Measurements from ENCODE around the gene WRAP73.

WRAP73 gene

GRCh38 chr1:3644273-3644672 lies 5.6 kb downstream of the WRAP73 start:
- DNase-seq, result no peak

- no peak for DNase-seq
Measured at GRCh38 chr1:3642919-3643675, 6.8 kb downstream of the WRAP73 start.

DNA sequence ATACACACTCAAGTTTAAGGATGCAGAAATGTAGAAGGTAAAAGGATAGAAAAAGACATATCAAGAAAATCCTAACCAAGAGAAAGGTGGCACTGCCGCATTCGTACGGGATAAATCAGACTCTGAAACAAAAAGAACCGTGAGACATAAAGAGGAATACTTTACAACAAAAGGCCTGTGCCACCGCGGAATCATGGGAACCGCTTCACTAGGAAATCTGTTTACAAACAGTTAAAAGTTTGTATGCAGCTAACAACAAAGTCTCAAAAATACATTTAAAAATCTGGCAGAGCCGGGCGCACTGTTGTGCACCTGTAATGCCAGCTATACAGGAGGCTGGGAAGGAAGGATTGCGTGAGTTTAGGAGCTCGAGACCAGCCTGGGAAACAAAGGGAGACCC lies 8.1 kb downstream of the WRAP73 start:
- DNase-seq, result no peak

- no peak for DNase-seq
Measured at GRCh38 chr1:3641046-3641760, 8.7 kb downstream of the WRAP73 start.

DNA sequence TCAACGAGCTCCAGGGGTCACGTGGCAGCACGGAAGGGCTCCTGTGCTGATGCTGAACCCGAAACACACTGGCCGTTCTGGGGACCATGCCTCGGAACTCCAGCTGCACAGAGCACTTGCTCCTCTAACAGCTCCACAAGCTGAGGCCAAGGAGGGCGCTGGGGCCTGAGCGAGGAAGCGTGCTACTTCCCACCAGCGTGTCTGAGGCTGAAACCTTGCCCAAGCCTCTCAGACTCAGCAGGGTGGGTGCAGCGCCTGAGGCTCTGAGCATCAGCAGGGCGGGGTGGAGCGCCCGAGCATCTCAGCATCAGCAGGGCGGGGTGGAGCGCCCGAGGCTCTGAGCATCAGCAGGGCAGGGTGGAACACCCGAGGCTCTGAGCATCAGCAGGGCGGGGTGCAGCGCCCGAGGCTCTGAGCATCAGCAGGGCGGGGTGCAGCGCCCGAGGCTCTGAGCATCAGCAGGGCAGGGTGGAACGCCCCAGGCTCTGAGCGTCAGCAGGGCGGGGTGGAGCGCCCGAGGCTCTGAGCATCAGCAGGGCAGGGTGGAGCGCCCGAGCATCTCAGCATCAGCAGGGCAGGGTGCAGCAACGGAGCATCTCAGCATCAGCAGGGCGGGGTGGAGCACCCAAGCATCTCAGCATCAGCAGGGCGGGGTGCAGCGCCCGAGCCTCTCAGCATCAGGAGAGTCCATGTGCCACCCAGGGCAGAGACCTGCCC lies 9.6 kb downstream of the WRAP73 start:
- no peak for DNase-seq

- no peak for DNase-seq
Measured at GRCh38 chr1:3639397-3639911, 10.4 kb downstream of the WRAP73 start.

DNA sequence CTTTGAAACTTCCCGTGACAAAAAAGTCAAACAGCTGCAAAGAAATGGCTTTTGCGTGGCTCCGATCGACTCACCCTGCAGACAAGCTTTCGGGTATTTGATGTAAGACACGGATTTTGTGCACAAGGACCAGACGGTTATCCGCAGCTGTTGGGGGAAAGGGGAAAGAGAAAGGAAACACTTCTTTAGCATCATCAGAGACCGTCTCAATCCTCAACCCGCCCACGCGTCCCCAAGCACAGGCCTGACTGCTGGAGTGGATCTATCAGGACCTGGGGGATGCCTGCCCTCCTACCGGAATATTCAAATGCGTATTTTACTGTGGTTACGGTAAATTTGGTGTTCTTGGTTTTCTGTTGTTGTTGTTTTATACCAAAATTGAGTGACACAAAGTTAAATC lies 11.2 kb downstream of the WRAP73 start:
- no peak for DNase-seq

DNA sequence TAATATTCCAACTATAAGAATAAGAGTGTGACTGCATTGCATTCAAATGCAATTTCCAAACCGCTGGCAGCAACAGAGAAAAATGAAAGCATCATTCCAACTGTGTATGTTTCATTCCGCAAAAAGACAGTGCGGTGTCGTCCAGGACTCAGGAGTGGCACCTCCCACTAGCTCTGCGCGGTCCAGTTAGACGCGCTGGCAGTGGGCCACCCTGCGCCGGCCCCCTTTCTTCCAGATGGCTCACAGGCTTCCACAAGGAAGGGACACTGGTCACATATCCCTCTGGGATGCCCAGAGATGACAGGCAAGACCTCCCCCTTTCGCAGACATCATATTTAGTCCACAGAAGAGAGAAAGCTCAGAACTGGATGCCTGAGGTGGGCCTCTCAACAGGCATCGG lies 11.9 kb downstream of the WRAP73 start:
- DNase-seq, result no peak

GRCh38 chr1:3636531-3636930 lies 13.4 kb downstream of the WRAP73 start:
- no peak for DNase-seq

DNA sequence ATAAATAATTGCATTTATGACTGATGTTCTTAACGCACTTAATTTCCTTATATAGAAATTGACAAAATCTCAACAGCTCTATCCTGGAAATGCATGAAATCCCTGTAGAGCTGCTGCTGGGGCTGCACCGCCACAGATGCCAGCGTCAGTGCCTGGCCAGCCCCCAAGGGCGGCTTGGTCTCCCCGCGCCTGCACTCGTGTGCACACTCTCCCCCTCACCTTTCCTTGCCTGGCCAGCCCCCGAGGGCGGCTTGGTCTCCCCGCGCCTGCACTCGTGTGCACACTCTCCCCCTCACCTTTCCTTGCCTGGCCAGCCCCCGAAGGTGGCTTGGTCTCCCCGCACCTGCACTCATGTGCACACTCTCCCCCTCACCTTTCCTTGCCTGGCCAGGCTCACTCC lies 13.8 kb downstream of the WRAP73 start:
- DNase-seq, result no peak

GRCh38 chr1:3634059-3634800 lies 15.7 kb downstream of the WRAP73 start:
- no peak for DNase-seq

DNA sequence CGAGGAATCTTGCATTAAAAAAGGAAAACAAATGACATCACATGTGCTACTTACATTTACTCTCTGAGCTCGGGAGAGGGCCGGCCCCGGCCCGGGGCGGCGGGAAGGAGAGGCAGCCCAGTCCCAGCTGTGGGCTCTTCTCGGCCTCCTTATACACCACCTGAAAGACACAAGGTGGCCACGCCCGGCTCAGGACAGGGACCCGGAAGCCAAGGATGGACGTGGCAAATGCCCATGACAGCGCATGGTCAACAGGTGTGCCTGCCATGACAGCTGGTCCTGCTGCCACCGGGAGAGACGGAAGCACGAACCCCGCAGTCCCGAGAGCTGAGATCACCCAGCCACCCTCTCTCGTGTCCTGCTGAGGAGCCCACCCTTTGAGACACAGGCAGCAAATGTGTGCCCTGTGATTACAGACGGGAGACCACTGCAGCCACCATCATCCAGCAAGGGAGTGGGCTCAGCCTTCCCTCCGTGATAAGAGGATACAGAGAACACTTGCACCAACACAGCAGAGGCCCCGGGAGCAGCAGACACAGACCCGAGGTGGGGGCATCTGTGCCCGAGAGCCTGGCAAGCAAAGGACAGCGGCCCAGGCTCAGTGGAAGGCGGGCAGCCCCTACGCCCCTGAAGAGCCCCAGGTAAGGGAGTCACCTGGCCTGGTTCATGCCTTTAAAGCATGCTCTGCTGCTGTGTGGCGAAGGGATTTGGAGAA lies 16.4 kb downstream of the WRAP73 start:
- no peak for DNase-seq

DNA sequence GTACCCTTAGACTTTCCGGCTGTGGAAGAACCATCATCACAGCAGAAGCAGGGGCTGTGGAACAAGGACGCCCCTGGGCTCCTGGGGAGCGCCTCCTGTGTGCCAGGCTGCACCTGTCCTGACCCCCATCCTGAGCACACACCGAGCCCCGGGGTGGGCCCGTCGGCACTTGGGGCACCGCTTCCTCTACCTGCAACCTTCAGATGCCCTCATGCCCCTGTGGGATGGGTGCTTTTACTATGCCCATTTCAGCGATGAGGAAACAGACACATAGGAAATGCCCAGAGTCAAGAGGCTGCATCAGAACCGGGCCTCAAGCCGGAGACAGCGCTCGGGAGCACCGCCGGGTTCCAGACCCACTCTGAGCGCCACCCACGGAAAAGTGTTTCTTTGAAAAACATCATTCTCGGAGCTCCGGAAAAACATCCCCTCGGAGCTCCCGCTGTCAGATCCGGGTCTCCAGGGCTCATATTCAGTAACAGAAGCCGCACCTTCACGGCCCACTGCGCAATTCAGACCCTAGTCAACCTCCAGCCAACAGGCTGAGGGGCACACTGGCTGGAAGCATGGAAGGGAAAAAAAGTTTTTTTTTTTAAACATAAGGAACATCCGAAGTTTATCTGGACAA lies 17.1 kb downstream of the WRAP73 start:
- DNase-seq, result no peak

DNA sequence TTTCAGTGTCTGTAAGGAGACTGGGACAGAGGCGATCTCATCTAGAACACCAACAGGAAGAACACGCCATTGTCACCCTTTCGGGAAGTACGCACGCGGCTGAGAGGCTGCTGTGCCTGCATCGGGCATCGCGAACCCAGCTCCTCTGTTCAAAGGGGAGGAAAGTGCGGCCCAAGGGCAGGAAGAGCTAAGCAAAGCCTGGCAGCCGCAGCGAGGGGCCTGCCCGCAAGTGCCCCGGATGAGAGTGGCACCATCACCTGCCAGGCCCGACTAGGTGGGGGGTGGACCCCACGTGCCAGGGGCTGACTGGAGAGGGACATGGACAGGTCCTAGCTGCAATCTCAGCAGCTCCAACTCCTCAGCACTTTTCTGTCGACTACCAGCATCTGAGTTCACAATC lies 17.6 kb downstream of the WRAP73 start:
- no peak for DNase-seq

DNA sequence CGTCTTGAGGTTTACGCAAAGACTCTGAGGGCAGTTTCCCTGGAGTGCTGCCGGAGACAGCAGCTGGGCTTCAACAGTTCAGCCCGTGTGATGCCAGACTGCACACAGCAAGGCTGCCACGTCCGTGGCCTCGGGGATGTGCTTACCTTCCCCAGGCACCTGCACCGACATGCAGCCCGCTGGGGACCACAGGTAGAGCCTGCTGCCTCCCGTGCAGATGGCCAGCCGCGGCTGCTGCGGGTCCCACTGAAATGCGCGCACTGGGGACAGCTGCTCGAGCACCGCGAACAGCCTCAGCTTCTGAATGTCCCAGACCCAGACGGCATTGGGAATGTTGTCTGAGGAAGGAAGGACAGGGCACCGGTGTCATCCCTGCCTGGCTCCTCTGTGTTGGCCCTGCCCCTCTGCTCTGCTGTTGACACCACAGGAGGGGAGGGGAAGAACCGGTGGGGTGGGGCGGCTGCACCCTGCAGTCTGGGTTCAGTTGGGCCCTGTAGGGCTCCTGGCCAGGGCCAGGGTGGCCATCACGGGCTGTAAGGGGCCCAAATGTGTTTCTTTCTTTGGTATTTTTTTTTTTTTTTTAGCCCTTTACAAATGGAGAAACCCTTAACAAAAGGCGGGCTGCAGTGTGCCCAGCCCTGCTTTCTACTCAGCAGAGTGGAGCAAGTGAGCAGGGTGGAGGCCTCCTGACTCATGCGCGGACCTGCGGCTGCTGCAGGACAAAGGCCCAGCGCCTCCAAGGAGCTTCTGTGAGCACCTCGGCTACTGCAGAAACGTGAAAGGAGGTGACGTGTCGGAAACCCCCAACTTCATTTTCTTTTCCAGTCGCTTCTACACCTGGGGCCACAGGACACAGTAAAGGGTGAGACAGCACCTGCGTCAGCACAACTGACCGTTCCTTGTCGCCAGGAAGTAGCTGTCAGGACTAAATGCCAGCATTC lies 18.3 kb downstream of the WRAP73 start:
- DNase-seq, result no peak

- no peak for DNase-seq
Measured at GRCh38 chr1:3630914-3631313, 19.0 kb downstream of the WRAP73 start.

DNA sequence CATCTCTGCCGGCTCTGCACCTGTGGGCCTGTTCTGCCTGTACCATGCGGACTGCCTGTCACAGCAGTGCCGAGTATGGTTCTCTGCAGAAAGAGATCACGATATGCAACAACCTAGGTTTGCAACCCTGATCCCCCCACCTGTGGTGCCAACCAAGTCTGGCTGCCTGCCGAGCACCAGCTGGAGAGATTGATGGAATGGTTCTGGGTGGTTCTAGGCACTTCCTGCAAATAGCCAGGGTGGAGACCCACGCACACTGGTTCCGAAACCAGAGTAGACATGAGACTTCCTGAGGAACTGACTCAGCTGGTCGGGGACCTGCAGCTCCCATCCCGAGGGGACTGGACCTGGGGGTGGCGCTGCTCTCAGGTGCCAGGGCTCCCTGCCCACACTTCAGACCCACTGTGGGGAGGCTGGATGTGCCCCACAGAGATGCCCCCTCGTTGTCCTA lies 19.7 kb downstream of the WRAP73 start:
- no peak for DNase-seq

DNA sequence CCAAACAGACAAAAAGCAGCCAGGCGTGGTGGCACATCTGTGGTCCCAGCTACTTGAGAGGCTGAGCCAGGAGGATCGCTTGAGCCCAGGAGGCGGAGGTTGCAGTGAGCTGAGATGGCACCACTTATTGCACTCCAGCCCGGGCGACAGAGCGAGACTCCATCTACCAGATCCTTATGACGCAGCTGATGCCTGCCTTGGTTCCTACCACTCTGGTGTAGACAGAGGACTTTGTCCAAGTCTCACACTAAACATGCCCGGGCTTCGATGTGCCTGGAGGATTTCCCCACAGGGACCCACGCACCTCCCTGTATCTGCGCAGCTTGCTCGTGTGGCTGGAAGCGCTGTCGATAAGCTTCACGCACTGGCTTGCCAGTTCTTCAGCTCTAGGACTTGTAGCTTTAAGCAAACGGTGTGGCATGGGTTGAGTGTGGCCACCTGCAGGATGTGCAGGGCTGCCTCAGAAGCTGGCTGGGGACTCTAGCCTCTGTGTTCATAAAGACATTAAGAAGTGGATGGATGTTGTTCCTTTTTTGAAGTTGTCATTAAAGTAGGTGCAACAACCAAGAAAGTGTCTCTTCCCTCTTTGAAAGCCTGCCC lies 20.2 kb downstream of the WRAP73 start:
- DNase-seq, result no peak

DNA sequence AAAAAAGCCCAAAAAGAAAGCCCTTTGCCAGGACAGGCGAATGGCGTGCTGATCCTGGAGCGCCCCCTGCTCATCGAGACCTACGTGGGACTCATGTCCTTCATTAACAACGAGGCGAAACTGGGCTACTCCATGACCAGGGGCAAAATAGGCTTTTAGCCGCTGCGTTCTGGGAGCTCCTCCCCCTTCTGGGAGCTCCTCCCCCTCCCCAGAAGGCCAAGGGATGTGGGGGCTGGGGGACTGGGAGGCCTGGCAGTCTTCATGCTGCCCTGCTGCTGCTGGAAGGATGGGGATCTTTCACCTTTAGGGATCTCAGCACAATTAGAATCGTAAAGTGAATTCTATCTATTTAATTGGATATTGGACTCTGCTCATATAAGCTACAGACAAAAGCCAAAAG lies 21.5 kb downstream of the WRAP73 start:
- no peak for DNase-seq

All from NCI-H446 (cell line).